HG03196 (cell line): ENCODE data around the gene COQ3.
A peak's percentile ranks its signal among the peaks of the same experiment; 100 is the strongest.

Experiments
- ATAC-seq: cut with Tn5 transposase; IDR thresholded peaks from one replicate; pipeline ENCODE4 v1.9.1; 2021; ENCODE audit not compliant: unreplicated experiment

Gene COQ3

GRCh38 chr6:99393698-99394531, at the start of gene COQ3:
Gene COQ3, minus strand, starts transcription at chr6:99394195. Its CDS starts 16 bp downstream, at chr6:99394179.
- ATAC-seq: peak; percentile 77

GRCh38 chr6:99434702-99435530, 40.9 kb upstream of the COQ3 start:
- no peak for ATAC-seq

GRCh38 chr6:99432877-99433276, 38.9 kb upstream of the COQ3 start:
- ATAC-seq: no peak

GRCh38 chr6:99431901-99432300, 37.9 kb upstream of the COQ3 start:
- no peak for ATAC-seq

- no peak for ATAC-seq
These were observed 34.0 kb upstream of the COQ3 start for GRCh38 chr6:99427988-99428387.

GRCh38 chr6:99426451-99426757, 32.4 kb upstream of the COQ3 start:
- ATAC-seq: no peak

- ATAC-seq: peak; percentile 52
These were observed 31.9 kb upstream of the COQ3 start for GRCh38 chr6:99425647-99426450.

- ATAC-seq: peak; percentile 92
These were observed 31.0 kb upstream of the COQ3 start, which contains the start of gene PNISR for GRCh38 chr6:99424761-99425646. Gene PNISR, minus strand, starts transcription at chr6:99425308. Its CDS starts 10,649 bp downstream, at chr6:99414659.

GRCh38 chr6:99424022-99424421, 30.0 kb upstream of the COQ3 start:
- no peak for ATAC-seq

- no peak for ATAC-seq
These were observed 28.9 kb upstream of the COQ3 start for GRCh38 chr6:99422912-99423311.

- ATAC-seq: peak; percentile 88
These were observed 23.1 kb upstream of the COQ3 start for GRCh38 chr6:99416892-99417767.

- ATAC-seq: no peak
These were observed 22.2 kb upstream of the COQ3 start for GRCh38 chr6:99416226-99416625.

- ATAC-seq: no peak
These were observed 21.5 kb upstream of the COQ3 start for GRCh38 chr6:99415446-99415845.

- ATAC-seq: no peak
These were observed 18.1 kb upstream of the COQ3 start for GRCh38 chr6:99412065-99412464.

- no peak for ATAC-seq
These were observed 15.7 kb upstream of the COQ3 start for GRCh38 chr6:99409672-99410071.

- ATAC-seq: no peak
These were observed 13.1 kb upstream of the COQ3 start for GRCh38 chr6:99407076-99407475.

- ATAC-seq: no peak
These were observed 8.5 kb upstream of the COQ3 start for GRCh38 chr6:99402448-99402847.

- no peak for ATAC-seq
These were observed 3.3 kb upstream of the COQ3 start for GRCh38 chr6:99397287-99397686.

- ATAC-seq: peak; percentile 22
These were observed 663 bp downstream of the COQ3 start for GRCh38 chr6:99393366-99393697.
